ENCODE results near the gene RNF41. TPM values are rescaled to one million over a fixed set of nuclear protein-coding genes. Genes with fewer than 3 reads are reported as not detected.

Gene RNF41
- total and polyA plus RNA-seq, 2 of the 13 experiments (the other 11 are each of a cell fraction or from before 2014, with no cell fraction given): 27.1 to 39.4 TPM

DNA sequence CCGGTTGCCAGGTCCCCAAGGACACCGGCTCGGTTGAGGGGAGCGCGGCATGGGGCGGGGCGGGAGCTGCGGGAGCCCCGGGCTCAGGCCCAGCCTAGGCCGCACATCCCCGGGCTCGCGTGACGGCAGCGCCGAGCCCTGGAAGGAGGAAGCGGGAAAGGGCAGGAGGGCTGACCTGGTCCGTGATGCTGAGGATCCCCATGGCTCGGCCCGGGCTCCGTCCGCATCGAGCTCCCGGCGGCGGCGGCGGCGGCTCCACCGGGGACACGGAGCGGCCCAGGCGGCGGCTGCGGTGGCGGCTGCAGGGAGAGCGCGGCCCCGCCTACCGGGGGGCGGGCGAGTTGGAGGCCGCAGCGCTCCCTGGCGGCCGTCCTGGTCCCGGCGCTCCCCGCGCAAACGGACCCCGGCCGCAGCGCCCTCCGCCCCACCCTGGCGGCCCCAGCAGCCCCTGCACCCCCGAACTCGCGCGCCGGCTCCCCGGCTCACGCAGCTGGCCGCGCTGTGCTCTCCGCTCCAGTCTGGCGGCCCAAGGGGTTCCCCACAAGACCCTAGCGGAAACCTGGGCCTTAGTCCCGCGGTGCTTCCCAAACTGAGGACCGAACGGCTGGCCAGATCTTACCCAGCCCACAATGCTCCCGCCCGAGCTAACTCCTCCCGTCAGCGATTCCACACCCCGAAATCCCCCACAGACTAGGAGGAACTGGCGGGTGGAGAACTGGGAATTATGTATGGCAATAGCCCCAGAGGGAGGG, 36.5 kb upstream of the RNF41 start, which contains the start of gene ANKRD52 (continued):
- TF ChIP-seq CREBL2 (CRISPR knock-in tag; IDR thresholded peaks at IDR 0.05; ENCODE audit: borderline replicate concordance): no peak; the same call in 1 of the 2 replicates
- TF ChIP-seq KMT2A (CRISPR knock-in tag; IDR thresholded peaks at IDR 0.05): 0 out of 2 replicates have a peak, but pooled peaks have one; percentile 37
- 0 out of 2 replicates have a peak, but pooled peaks have one; percentile 24 for TF ChIP-seq HOXD1 (CRISPR knock-in tag; IDR thresholded peaks at IDR 0.05)
- TF ChIP-seq SATB2 (CRISPR knock-in tag; IDR thresholded peaks at IDR 0.05): no peak
- TF ChIP-seq ZBTB7A (CRISPR knock-in tag; IDR thresholded peaks at IDR 0.05): peak; percentile 33; the same call in 1 of the 2 replicates
- no peak for TF ChIP-seq NFYB (CRISPR knock-in tag; IDR thresholded peaks at IDR 0.05)
- TF ChIP-seq ZKSCAN5 (CRISPR knock-in tag; IDR thresholded peaks at IDR 0.05): no peak
- TF ChIP-seq THAP11 (CRISPR knock-in tag; IDR thresholded peaks at IDR 0.05): no peak; the same call in 1 of the 2 replicates
- TF ChIP-seq ZNF329 (CRISPR knock-in tag; IDR thresholded peaks at IDR 0.05; ENCODE audit: low read depth): no peak; the same call in 1 of the 2 replicates
- TF ChIP-seq TOE1 (CRISPR knock-in tag; IDR thresholded peaks at IDR 0.05): no peak
- TF ChIP-seq ZMYM2 (CRISPR knock-in tag; IDR thresholded peaks at IDR 0.05): 0 out of 2 replicates have a peak, but pooled peaks have one; percentile 19
- peak; percentile 77; the same call in 1 of the 2 replicates for TF ChIP-seq ZNF776 (CRISPR knock-in tag; IDR thresholded peaks at IDR 0.05)
- TF ChIP-seq MBNL3 (CRISPR knock-in tag; conservative IDR thresholded peaks at IDR 0.05): no peak
- no peak for TF ChIP-seq DMTF1 (CRISPR knock-in tag; IDR thresholded peaks at IDR 0.05)
- TF ChIP-seq, protein P1, sequence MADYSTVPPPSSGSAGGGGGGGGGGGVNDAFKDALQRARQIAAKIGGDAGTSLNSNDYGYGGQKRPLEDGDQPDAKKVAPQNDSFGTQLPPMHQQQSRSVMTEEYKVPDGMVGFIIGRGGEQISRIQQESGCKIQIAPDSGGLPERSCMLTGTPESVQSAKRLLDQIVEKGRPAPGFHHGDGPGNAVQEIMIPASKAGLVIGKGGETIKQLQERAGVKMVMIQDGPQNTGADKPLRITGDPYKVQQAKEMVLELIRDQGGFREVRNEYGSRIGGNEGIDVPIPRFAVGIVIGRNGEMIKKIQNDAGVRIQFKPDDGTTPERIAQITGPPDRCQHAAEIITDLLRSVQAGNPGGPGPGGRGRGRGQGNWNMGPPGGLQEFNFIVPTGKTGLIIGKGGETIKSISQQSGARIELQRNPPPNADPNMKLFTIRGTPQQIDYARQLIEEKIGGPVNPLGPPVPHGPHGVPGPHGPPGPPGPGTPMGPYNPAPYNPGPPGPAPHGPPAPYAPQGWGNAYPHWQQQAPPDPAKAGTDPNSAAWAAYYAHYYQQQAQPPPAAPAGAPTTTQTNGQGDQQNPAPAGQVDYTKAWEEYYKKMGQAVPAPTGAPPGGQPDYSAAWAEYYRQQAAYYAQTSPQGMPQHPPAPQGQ (CRISPR knock-in tag; IDR thresholded peaks at IDR 0.05; ENCODE audit: borderline replicate concordance): no peak
- no peak for TF ChIP-seq NCOR1 (IDR thresholded peaks at IDR 0.05; ENCODE audit: borderline replicate concordance, low read length)
- no peak for TF ChIP-seq SMYD3 (CRISPR knock-in tag; IDR thresholded peaks at IDR 0.05)
- TF ChIP-seq HOMEZ (CRISPR knock-in tag; IDR thresholded peaks at IDR 0.05; ENCODE audit: low read depth): no peak
- TF ChIP-seq REL (CRISPR knock-in tag; conservative IDR thresholded peaks at IDR 0.05): 0 out of 2 replicates have a peak, but pooled peaks have one; percentile 61
- TF ChIP-seq ZNF891 (CRISPR knock-in tag; IDR thresholded peaks at IDR 0.05): peak; percentile 16
- no peak for TF ChIP-seq ZNF234 (CRISPR knock-in tag; conservative IDR thresholded peaks at IDR 0.05)
- no peak for TF ChIP-seq HOXA7 (CRISPR knock-in tag; IDR thresholded peaks at IDR 0.05)
- no peak for TF ChIP-seq POLR2AphosphoS2 (IDR thresholded peaks at IDR 0.05; ENCODE audit: low read depth, low read length)
- TF ChIP-seq ZNF772 (CRISPR knock-in tag; IDR thresholded peaks at IDR 0.05): no peak
- TF ChIP-seq ZNF138 (CRISPR knock-in tag; IDR thresholded peaks at IDR 0.05; ENCODE audit: low read depth): peak; percentile 40; the same call in 1 of the 2 replicates

Data from HepG2 (cell line).